Cardiac fibroblast (primary cell): ENCODE results near the gene GPR137B.
"Not testable (repeated sequence)": the region's sequence is repeated elsewhere in the genome, so short reads cannot be mapped to it uniquely, and the experiment has no call there.

ENCODE experiments used
- DNase-seq, 2 donors: peaks; one replicate each; pipeline versions ENCODE4 v3.0.0 to v3.0.0-alpha.2; 2010; ENCODE audit warnings: low read depth in 2 of 2
- H3K4me3 ChIP-seq, 2 donors: replicated peaks in 1 of 2; 1 replicate in 1 of 2; 2 replicates in 1 of 2; pipeline ENCODE4 v1.5.1; 2011; ENCODE audit warnings: low read depth in 2 of 2, low read length in 2 of 2, mild to moderate bottlenecking in 2 of 2, moderate library complexity in 1 of 2
- CTCF ChIP-seq: IDR thresholded peaks from one replicate; pipeline ENCODE4 v1.5.1; 2011; ENCODE audit warnings: low read depth, mild to moderate bottlenecking, low read length, inconsistent platforms

The GPR137B gene

GRCh38 chr1:236155399-236155767 lies 13.0 kb downstream of the GPR137B start:
- no peak for TF ChIP-seq CTCF
- DNase-seq, result no peak
- H3K4me3 ChIP-seq, result no peak overlapping the region

GRCh38 chr1:236155841-236156503 lies 13.6 kb downstream of the GPR137B start:
- DNase-seq, result no peak
- no peak for TF ChIP-seq CTCF
- no peak overlapping the region for H3K4me3 ChIP-seq

GRCh38 chr1:236156512-236157208 lies 14.3 kb downstream of the GPR137B start:
- no peak overlapping the region for H3K4me3 ChIP-seq
- TF ChIP-seq CTCF, result no peak
- DNase-seq, result no peak

GRCh38 chr1:236158072-236158471 lies 15.7 kb downstream of the GPR137B start:
- not testable (repeated sequence) for DNase-seq, H3K4me3 ChIP-seq

GRCh38 chr1:236158719-236159118 lies 16.4 kb downstream of the GPR137B start:
- H3K4me3 ChIP-seq, result no peak overlapping the region
- DNase-seq, result no peak
- no peak for TF ChIP-seq CTCF

GRCh38 chr1:236159704-236160539 lies 17.6 kb downstream of the GPR137B start:
- TF ChIP-seq CTCF, result no peak
- no peak for DNase-seq
- H3K4me3 ChIP-seq, result no peak overlapping the region

GRCh38 chr1:236160540-236161127 lies 18.3 kb downstream of the GPR137B start:
- TF ChIP-seq CTCF, result no peak
- H3K4me3 ChIP-seq, result no peak overlapping the region
- no peak for DNase-seq
